Upper lobe of right lung (tissue), 1 donor: ENCODE results near the gene TACC2. TPM values are rescaled to one million over a fixed set of nuclear protein-coding genes. Genes with fewer than 3 reads are reported as not detected.

Experiments
- ATAC-seq: fragments of 200-7000 bp; cut with Tn5 transposase; one replicate; pipeline ENCODE4 v1.9.1; 2020; ENCODE audit warnings: mild to moderate bottlenecking, moderate library complexity
- DNase-seq: peaks from one replicate; pipeline ENCODE4 v3.0.0-alpha.2; 2020
- H3K27ac ChIP-seq: fragments of 200-600 bp; one replicate; pipeline ENCODE4 v1.8.0; 2022
- H3K27me3 ChIP-seq: fragments of 200-600 bp; one replicate; pipeline ENCODE4 v1.8.0; 2022; ENCODE audit warnings: mild to moderate bottlenecking
- H3K36me3 ChIP-seq: fragments of 200-600 bp; one replicate; pipeline ENCODE4 v1.8.0; 2022
- H3K4me1 ChIP-seq: fragments of 200-600 bp; one replicate; pipeline ENCODE4 v1.8.0; 2022
- H3K4me3 ChIP-seq: fragments of 200-600 bp; one replicate; pipeline ENCODE4 v1.8.0; 2022; ENCODE audit warnings: mild to moderate bottlenecking
- H3K9me3 ChIP-seq: fragments of 200-600 bp; one replicate; pipeline ENCODE4 v1.8.0; 2022
- CTCF ChIP-seq: fragments of 200-600 bp; IDR thresholded peaks from one replicate; pipeline ENCODE4 v1.8.0; 2022; ENCODE audit warnings: antibody characterized with exemption
- intact Hi-C: fragments of 100-400 bp; cut with DNase I; formaldehyde crosslinking; loops from one replicate; pipeline ENCODE4 v1.11.0; 2022
- total RNA-seq: library from RNA; stranded (reverse); fragmentation: NEBNext Ultra II Directional; extraction: Animal tissue kit (Norgen Biotek cat#: 25700); gene quantifications from one replicate; pipeline ENCODE4 v1.2.1, GENCODE V29; 2021
- donor health status: DM: no; HTN: yes; CAD: no; lungs with severe emphysema.

TACC2 gene
- total RNA-seq, 1 donor from 2014 or later: 236 TPM

GRCh38 chr10:121949049-121949448, 39.9 kb upstream of the TACC2 start:
- no peak overlapping the region for H3K27ac ChIP-seq
- H3K9me3 ChIP-seq: no peaks in the 10 kb centered on the region
- TF ChIP-seq CTCF: no peak
- no peaks in the 10 kb centered on the region for H3K4me1 ChIP-seq
- DNase-seq (no peak), ATAC-seq (no peak)
- no peaks in the 10 kb centered on the region for H3K27me3 ChIP-seq
- intact Hi-C loops: no loop called here
- no peaks in the 10 kb centered on the region for H3K36me3 ChIP-seq
- H3K4me3 ChIP-seq: no peak overlapping the region

DNA sequence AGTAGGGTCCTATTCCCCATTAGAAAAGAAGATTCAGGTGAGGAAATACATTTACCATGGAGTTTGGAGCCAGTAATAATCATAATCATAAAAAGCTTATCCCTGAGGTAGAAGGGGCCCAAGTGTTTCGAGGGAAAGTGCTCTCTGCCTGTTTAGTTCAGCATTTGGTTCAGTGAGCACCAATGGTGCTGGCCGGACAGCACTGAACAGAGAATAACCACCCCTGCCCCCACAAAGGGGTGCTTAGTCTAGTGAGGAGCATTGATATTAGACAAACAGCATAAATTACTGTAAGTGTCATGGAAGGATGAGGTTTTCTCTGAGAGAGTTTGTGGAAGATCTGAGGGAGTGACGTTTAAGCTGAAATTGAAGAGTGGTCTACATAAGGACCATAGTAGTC, 39.5 kb upstream of the TACC2 start:
- Histone ChIP-seq H3K27ac (no peak overlapping the region), H3K4me3 (no peak overlapping the region), H3K36me3 (no peaks in the 10 kb centered on the region), H3K9me3 (no peaks in the 10 kb centered on the region), H3K4me1 (no peaks in the 10 kb centered on the region), H3K27me3 (no peaks in the 10 kb centered on the region)
- no peak for ATAC-seq
- intact Hi-C loops: no loop called here
- TF ChIP-seq CTCF: no peak
- no peak for DNase-seq

DNA sequence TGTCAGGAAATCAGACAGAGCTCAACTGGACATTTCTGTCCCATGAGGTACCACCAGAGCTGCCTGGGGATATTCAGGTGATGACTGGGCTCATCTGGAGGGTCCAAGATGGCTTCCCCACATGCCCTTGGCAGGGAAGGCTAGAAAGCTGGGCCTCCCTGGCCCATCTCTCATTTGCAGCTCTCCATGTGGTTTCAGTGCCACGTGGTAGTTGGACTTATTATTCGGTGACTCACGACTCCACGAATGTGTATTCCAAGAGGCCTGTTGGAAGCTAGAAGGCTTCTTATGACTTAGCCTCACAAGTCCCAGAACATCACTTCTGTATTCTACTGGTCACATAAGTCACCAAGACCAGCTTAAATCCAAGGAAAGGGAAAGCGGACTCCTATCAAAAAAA, 36.7 kb upstream of the TACC2 start:
- ATAC-seq: no peak
- no peak for TF ChIP-seq CTCF
- H3K27ac ChIP-seq: no peak overlapping the region

GRCh38 chr10:121956111-121957061, 32.6 kb upstream of the TACC2 start:
- Histone ChIP-seq H3K9me3 (no peaks in the 10 kb centered on the region), H3K4me3 (no peak overlapping the region), H3K36me3 (peaks cover 57% of the 10 kb centered on the region), H3K4me1 (no peaks in the 10 kb centered on the region), H3K27me3 (no peaks in the 10 kb centered on the region), H3K27ac (no peak overlapping the region)
- ATAC-seq (no peak), DNase-seq (no peak)
- TF ChIP-seq CTCF: no peak
- intact Hi-C loops: no loop called here

More for the DNA sequence above, 36.7 kb upstream of the TACC2 start:
- intact Hi-C loops: no loop called here
- Histone ChIP-seq H3K36me3 (peaks cover 16% of the 10 kb centered on the region), H3K27me3 (no peaks in the 10 kb centered on the region), H3K4me1 (no peaks in the 10 kb centered on the region), H3K9me3 (no peaks in the 10 kb centered on the region), H3K4me3 (no peak overlapping the region)
- no peak for DNase-seq

DNA sequence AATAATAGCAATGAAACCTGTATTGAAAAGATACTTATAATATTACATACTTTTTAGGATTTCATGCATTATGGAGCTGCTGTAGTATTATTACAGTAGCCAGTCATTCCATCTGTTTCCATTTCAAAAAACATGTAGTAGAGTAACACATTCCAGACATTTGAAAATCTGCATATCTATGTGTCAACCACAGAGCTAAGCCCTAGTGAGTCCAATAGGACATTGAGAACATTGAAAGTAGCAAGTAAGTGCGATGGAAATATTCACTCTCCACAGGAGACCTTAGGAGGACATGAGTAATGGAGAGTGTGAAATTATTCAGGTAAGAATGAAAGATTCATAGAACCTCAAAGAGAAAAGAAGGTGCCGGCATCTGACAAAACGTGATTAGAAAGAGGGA, 29.3 kb upstream of the TACC2 start:
- peaks cover 69% of the 10 kb centered on the region for H3K36me3 ChIP-seq
- H3K27me3 ChIP-seq: no peaks in the 10 kb centered on the region
- H3K4me3 ChIP-seq: no peak overlapping the region
- TF ChIP-seq CTCF: no peak
- no peak overlapping the region for H3K27ac ChIP-seq
- no peak for DNase-seq
- intact Hi-C loops: no loop called here
- no peaks in the 10 kb centered on the region for H3K4me1 ChIP-seq
- no peaks in the 10 kb centered on the region for H3K9me3 ChIP-seq
- ATAC-seq: no peak
